Activated CD8-positive, alpha-beta T cell treated with anti-CD3 and anti-CD28 coated beads, Interleukin-2, amount 10 ng/mL, durations not matched to agents 7 days and 5 days (primary cell): Measurements from ENCODE around the gene GRIK5. TPM values are rescaled to one million over a fixed set of nuclear protein-coding genes. Genes with fewer than 3 reads are reported as not detected.
"Not testable (repeated sequence)": the region's sequence is repeated elsewhere in the genome, so short reads cannot be mapped to it uniquely, and the experiment has no call there.

Experiments
- ATAC-seq: fragments of 150-1000 bp; cut with Tn5 transposase; one replicate; pipeline ENCODE4 v1.10.0; 2021; ENCODE audit warnings: moderate library complexity
- CTCF ChIA-PET: fragments of 350-600 bp; sonication (Branson Sonifier 250); formaldehyde crosslinking; loops from one replicate; lab custom pipeline; 2021; ENCODE audit warnings: antibody characterized with exemption; lab: Charles Lee
- POLR2A ChIA-PET: fragments of 350-600 bp; sonication (Branson Sonifier 250); formaldehyde crosslinking; loops from one replicate; lab custom pipeline; 2021; ENCODE audit warnings: antibody characterized with exemption; lab: Charles Lee
- DNase-seq: peaks from one replicate; pipeline ENCODE4 v3.0.0-alpha.2; 2020
- H3K27ac Mint-ChIP-seq: one replicate; pipeline ENCODE4 v1.8.0; 2021; ENCODE audit warnings: mild to moderate bottlenecking, mixed read lengths
- H3K27me3 Mint-ChIP-seq: one replicate; pipeline ENCODE4 v1.8.0; 2021; ENCODE audit warnings: low read depth, mixed read lengths
- H3K36me3 Mint-ChIP-seq: one replicate; pipeline ENCODE4 v1.8.0; 2021; ENCODE audit warnings: low read depth, mixed read lengths
- H3K4me1 Mint-ChIP-seq: one replicate; pipeline ENCODE4 v1.8.0; 2021; ENCODE audit warnings: low read depth, mixed read lengths
- H3K4me3 Mint-ChIP-seq: one replicate; pipeline ENCODE4 v1.8.0; 2021; ENCODE audit warnings: mild to moderate bottlenecking, mixed read lengths
- H3K9me3 Mint-ChIP-seq: one replicate; pipeline ENCODE4 v1.8.0; 2022; ENCODE audit warnings: mixed read lengths; ENCODE audit not compliant: insufficient read depth
- total RNA-seq, 2 experiments: library from RNA; stranded (reverse); gene quantifications; one replicate each; pipeline ENCODE4 v1.2.3, GENCODE V29; 2021

The GRIK5 gene
- total RNA-seq, 2 experiments from 2014 or later, result 0.37 to 0.73 TPM

DNA sequence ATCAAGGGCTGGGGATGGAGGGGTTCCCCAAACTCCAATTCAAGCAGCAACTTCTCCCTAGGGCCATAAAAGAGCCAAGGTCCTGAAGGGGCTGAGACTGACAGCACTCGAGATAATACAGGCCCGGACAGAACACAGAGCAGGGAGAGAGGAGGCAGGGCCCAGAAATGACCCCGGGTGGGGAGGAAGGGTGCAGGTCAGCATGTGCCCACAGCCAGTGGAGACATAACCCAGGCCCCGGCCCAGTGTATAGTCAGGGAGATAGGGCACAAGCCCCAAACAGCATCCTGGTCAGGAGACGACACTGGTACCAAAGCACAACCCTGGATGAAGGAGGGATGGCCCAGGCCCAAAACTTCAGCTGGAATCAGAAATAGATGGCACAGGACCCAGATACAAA is 47.4 kb downstream of the GRIK5 start:
- peaks cover 4% of the 10 kb centered on the region for H3K27me3 Mint-ChIP-seq
- POLR2A ChIA-PET, result no interaction called here
- ATAC-seq, result no peak

GRCh38 chr19:42021185-42021584 is 48.8 kb downstream of the GRIK5 start:
- POLR2A ChIA-PET, result no interaction called here
- Mint-ChIP-seq H3K4me3 (no peak overlapping the region), H3K27me3 (peaks cover 4% of the 10 kb centered on the region), H3K27ac (no peak overlapping the region), H3K36me3 (no peaks in the 10 kb centered on the region), H3K9me3 (no peaks in the 10 kb centered on the region), H3K4me1 (peaks cover 5% of the 10 kb centered on the region)
- ATAC-seq, result no peak
- no peak for DNase-seq
- CTCF ChIA-PET, result interaction anchor here (2.1 kb wide), 1 partner anchor 14 kb away, joined by 14 read pairs; no protein-coding TSS in a partner anchor

More for the DNA sequence above, 47.4 kb downstream of the GRIK5 start:
- Mint-ChIP-seq H3K4me1 (peaks cover 5% of the 10 kb centered on the region), H3K4me3 (no peak overlapping the region), H3K9me3 (no peaks in the 10 kb centered on the region), H3K36me3 (no peaks in the 10 kb centered on the region), H3K27ac (no peak overlapping the region)
- CTCF ChIA-PET, result interaction anchor here (0.8 to 1.9 kb wide), 2 partner anchors 12 to 16 kb away, joined by 3 to 11 read pairs; no protein-coding TSS in a partner anchor
- DNase-seq, result no peak

DNA sequence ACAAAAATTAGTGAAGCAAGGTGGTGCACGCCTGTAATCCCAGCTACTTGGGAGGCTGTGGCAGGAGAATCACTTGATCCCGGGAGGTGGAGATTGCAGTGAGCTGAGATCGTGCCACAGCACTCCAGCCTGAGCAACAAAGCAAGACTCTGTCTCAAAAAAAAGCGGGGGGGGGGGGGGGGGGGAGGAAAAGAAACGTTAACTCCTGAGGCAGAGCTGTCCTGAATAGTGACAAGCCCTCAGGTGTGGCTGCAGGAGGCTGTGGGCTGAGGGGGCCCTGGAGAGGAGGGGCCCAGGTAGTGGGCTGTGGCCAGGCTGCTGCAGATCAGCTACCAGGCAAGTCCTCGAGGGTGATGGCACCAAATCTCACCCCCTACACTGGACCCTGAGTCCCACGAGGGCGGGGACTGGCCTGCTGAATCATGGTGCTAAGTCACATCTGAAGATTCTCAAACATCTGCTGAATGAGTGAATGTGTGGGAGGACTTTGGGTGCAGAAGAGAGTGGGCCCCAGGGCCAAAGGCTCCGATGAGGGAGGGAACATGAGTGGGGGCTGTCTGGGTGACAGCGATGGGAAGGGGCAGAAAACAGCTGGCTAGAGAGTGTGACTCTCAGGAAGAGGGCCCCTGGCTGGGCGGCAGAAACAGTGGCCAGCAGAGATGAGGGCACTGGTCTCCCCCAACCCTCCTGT is 51.4 kb downstream of the GRIK5 start:
- H3K36me3 Mint-ChIP-seq, result no peaks in the 10 kb centered on the region
- no peak overlapping the region for H3K4me3 Mint-ChIP-seq
- DNase-seq (no peak), ATAC-seq (no peak)
- POLR2A ChIA-PET, result no interaction called here
- CTCF ChIA-PET, result interaction anchor here (2.1 kb wide), 1 partner anchor 16 kb away, joined by 14 read pairs; no protein-coding TSS in a partner anchor
- peaks cover 5% of the 10 kb centered on the region for H3K4me1 Mint-ChIP-seq
- peaks cover 6% of the 10 kb centered on the region for H3K27me3 Mint-ChIP-seq
- no peak overlapping the region for H3K27ac Mint-ChIP-seq
- H3K9me3 Mint-ChIP-seq, result no peaks in the 10 kb centered on the region

- Mint-ChIP-seq H3K4me1 (peaks cover 5% of the 10 kb centered on the region), H3K36me3 (no peaks in the 10 kb centered on the region), H3K27ac (no peak overlapping the region), H3K27me3 (peaks cover 6% of the 10 kb centered on the region), H3K9me3 (no peaks in the 10 kb centered on the region), H3K4me3 (no peak overlapping the region)
- ATAC-seq (no peak), DNase-seq (no peak)
- ChIA-PET POLR2A (no interaction called here), CTCF (no interaction called here)
These were observed 53.0 kb downstream of the GRIK5 start for GRCh38 chr19:42017040-42017439.

GRCh38 chr19:42012747-42013146 is 57.3 kb downstream of the GRIK5 start:
- H3K9me3 Mint-ChIP-seq, H3K27me3 Mint-ChIP-seq, POLR2A ChIA-PET, ATAC-seq, H3K4me1 Mint-ChIP-seq, H3K36me3 Mint-ChIP-seq, DNase-seq, H3K4me3 Mint-ChIP-seq, H3K27ac Mint-ChIP-seq: not testable (repeated sequence)
- CTCF ChIA-PET, result interaction anchor here (1.0 to 1.7 kb wide), 2 partner anchors 16 to 22 kb away, joined by 3 to 6 read pairs; no protein-coding TSS in a partner anchor

- DNase-seq, result no peak
- no peaks in the 10 kb centered on the region for H3K9me3 Mint-ChIP-seq
- H3K4me3 Mint-ChIP-seq, result no peak overlapping the region
- no peaks in the 10 kb centered on the region for H3K36me3 Mint-ChIP-seq
- no peak for ATAC-seq
- POLR2A ChIA-PET, result interaction anchor here (0.7 kb wide), 1 partner anchor 295 kb away, joined by 3 read pairs; no protein-coding TSS in a partner anchor
- H3K27ac Mint-ChIP-seq, result no peak overlapping the region
- peaks cover 3% of the 10 kb centered on the region for H3K27me3 Mint-ChIP-seq
- CTCF ChIA-PET, result interaction anchor here (0.7 to 1.1 kb wide), 3 partner anchors 17 to 24 kb away, joined by 3 to 6 read pairs (median 4); no protein-coding TSS in a partner anchor
- H3K4me1 Mint-ChIP-seq, result no peaks in the 10 kb centered on the region
These were observed 59.5 kb downstream of the GRIK5 start for GRCh38 chr19:42010245-42011126.

DNA sequence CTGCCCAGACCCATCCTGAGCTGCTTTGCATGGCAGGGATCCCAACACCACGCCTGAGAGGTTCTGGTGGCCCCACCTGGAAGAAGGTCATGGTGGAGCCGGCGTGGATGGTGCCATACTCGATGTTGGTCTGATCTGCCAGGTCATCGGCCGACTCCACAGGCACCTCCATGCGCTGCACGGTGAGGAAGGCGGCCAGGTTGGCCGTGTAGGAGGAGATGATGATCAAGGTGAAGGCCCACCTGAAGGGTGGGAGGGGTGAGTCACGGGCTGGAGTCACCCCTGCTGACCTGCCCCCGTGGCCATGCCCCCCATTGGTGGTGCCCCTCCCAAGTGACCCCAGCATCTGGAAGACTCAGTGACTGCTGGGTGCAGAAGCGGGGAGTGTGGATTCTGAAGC is 63.4 kb downstream of the GRIK5 start:
- Mint-ChIP-seq H3K4me3 (no peak overlapping the region), H3K9me3 (no peaks in the 10 kb centered on the region), H3K4me1 (peaks cover 20% of the 10 kb centered on the region), H3K27ac (no peak overlapping the region), H3K27me3 (peaks cover 14% of the 10 kb centered on the region), H3K36me3 (no peaks in the 10 kb centered on the region)
- ATAC-seq (no peak), DNase-seq (no peak)
- ChIA-PET POLR2A (no interaction called here), CTCF (no interaction called here)

DNA sequence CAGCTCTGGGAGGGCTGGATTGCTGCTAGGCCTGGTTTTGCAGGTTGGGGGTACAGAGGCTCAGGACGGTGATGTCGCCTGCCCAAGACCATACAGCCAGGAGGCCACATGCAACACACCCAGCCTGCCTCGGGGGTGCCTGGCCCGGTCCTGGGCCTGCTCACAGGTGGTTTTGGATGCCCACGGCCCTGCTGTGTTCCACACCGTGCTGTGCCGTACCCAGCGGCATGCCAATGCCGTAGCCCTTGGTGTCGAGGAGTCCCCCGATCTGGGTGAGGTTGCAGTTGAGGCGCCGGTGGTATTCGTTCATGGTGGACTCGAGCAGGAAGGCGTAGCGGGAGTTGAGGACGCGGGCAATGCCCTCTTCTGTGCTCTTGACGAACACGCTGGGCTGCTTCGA is 64.5 kb downstream of the GRIK5 start:
- H3K4me1 Mint-ChIP-seq, result peaks cover 20% of the 10 kb centered on the region
- peaks cover 25% of the 10 kb centered on the region for H3K27me3 Mint-ChIP-seq
- DNase-seq (no peak), ATAC-seq (no peak)
- no peaks in the 10 kb centered on the region for H3K9me3 Mint-ChIP-seq
- POLR2A ChIA-PET, result no interaction called here
- CTCF ChIA-PET, result no interaction called here
- no peak overlapping the region for H3K27ac Mint-ChIP-seq
- no peak overlapping the region for H3K4me3 Mint-ChIP-seq
- H3K36me3 Mint-ChIP-seq, result no peaks in the 10 kb centered on the region

- peaks cover 39% of the 10 kb centered on the region for H3K27me3 Mint-ChIP-seq
These were observed 66.3 kb downstream of the GRIK5 start for GRCh38 chr19:42003506-42004294.

GRCh38 chr19:41999878-42000208 is 70.2 kb downstream of the GRIK5 start:
- H3K9me3 Mint-ChIP-seq, result no peaks in the 10 kb centered on the region
- peaks cover 35% of the 10 kb centered on the region for H3K4me1 Mint-ChIP-seq
- no peak overlapping the region for H3K27ac Mint-ChIP-seq
- ChIA-PET CTCF (interaction anchor here (0.7 to 1.3 kb wide), 2 partner anchors 35 to 429 kb away, joined by 3 to 4 read pairs; no protein-coding TSS in a partner anchor), POLR2A (no interaction called here)
- H3K4me3 Mint-ChIP-seq, result no peak overlapping the region
- H3K27me3 Mint-ChIP-seq, result peaks cover 68% of the 10 kb centered on the region
- DNase-seq (no peak), ATAC-seq (no peak)
- no peaks in the 10 kb centered on the region for H3K36me3 Mint-ChIP-seq

More at GRCh38 chr19:42003506-42004294, 66.3 kb downstream of the GRIK5 start:
- H3K36me3 Mint-ChIP-seq, result no peaks in the 10 kb centered on the region
- peaks cover 23% of the 10 kb centered on the region for H3K4me1 Mint-ChIP-seq
- no peak overlapping the region for H3K4me3 Mint-ChIP-seq
- CTCF ChIA-PET, result no interaction called here
- DNase-seq (no peak), ATAC-seq (no peak)
- POLR2A ChIA-PET, result no interaction called here
- H3K27ac Mint-ChIP-seq, result no peak overlapping the region
- H3K9me3 Mint-ChIP-seq, result no peaks in the 10 kb centered on the region

- POLR2A ChIA-PET, result no interaction called here
- H3K4me3 Mint-ChIP-seq, result no peak overlapping the region
These were observed 70.7 kb downstream of the GRIK5 start for GRCh38 chr19:41999071-41999877.

More at GRCh38 chr19:41999071-41999877, 70.7 kb downstream of the GRIK5 start:
- CTCF ChIA-PET, result interaction anchor here (1.3 kb wide), 1 partner anchor 36 kb away, joined by 4 read pairs; no protein-coding TSS in a partner anchor
- Mint-ChIP-seq H3K36me3 (no peaks in the 10 kb centered on the region), H3K4me1 (peaks cover 35% of the 10 kb centered on the region), H3K27ac (no peak overlapping the region), H3K9me3 (no peaks in the 10 kb centered on the region), H3K27me3 (peaks cover 72% of the 10 kb centered on the region)
- ATAC-seq (no peak), DNase-seq (no peak)
